NCI-H446 (cell line): ENCODE results near the gene OR5P2.
"Not testable (repeated sequence)": the region's sequence is repeated elsewhere in the genome, so short reads cannot be mapped to it uniquely, and the experiment has no call there.

Experiments
- DNase-seq, 2 experiments: peaks; one replicate each; lab custom pipeline; 2025; lab: John Stamatoyannopoulos, UW

OR5P2 gene

DNA sequence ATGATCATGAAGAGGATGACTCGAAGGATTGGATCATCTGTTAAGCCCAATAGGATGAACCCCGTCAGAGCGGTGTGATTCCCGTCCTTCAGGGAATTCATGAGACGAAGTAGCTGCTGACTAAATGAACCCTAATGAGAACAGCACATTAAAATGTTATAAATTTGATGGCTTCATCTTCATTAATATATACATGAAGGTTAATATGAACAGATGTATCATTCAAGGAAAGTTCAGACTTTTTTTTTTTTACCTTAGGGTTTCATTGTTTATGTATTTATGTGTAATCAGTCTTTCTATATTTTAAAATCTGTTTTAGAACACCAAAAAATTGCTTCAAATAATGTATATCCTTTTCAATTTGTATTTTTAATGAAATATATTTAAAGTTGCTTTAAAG, at the start of gene OR5P2:
Gene OR5P2, minus strand, starts transcription at position 101 of the 400 bp plus-strand sequence. Its CDS starts 0 bp downstream, at position 101.
- no peak for DNase-seq

GRCh38 chr11:7846003-7846402, 49.3 kb upstream of the OR5P2 start:
- DNase-seq = no peak

DNA sequence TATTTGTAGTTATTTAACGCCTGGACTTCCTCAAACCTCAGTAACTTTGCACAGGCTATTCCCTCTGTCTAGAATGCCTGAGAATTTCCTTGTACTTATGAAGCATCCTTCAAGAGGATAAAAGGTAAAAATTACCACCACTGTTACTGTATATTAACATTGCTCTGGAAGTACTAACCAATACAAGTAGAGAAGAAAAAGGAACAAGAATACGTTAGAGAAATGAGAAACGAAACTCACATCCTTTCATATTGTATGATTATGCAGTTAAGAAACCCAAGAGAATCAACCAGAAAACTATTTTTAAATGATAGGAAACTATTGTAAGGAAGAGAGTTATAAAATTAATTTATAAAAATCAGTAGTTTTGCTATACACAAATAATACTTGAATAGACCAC, 48.2 kb upstream of the OR5P2 start:
- DNase-seq = no peak

GRCh38 chr11:7844521-7844920, 47.8 kb upstream of the OR5P2 start:
- no peak for DNase-seq

GRCh38 chr11:7840578-7840977, 43.8 kb upstream of the OR5P2 start:
- no peak for DNase-seq

DNA sequence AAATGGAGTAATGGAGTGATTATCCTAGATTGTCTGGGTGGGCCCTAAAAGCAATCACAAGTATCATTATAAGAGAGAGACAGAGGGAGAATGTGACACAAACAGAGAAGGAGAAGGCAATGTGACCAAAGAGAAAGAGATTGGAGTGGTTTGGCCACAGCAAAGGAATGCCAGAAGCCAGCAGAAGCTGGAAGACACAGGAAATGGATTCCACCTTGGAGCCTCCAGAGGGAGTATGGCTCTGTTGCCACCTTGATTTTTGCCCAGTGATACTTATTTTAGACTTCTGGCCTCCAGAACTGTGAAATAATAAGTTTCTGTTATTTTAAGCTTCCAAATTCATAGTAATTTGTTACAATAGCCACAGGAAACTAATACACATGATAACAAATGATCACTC, 36.8 kb upstream of the OR5P2 start:
- no peak for DNase-seq

GRCh38 chr11:7830740-7831139, 34.0 kb upstream of the OR5P2 start, which contains the start of gene OR5P3:
OR5P3 (minus strand) TSS chr11:7830840.
- DNase-seq = no peak

- no peak for DNase-seq
Measured at GRCh38 chr11:7826324-7826723, 29.6 kb upstream of the OR5P2 start.

DNA sequence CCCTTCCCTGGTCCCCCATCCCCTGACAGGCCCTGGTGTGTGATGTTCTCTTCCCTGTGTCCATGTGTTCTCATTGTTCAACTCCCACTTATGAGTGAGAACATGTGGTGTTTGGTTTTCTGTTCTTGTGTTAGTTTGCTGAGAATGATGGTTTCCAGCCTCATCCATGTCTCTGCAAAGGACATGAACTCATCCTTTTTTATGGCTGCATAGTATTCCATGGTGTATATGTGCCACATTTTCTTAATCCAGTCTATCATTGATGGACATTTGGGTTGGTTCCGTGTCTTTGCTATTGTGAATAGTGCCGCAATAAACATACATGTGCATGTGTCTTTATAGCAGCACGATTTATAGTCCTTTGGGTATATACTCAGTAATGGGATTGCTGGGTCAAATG, 23.7 kb upstream of the OR5P2 start:
- not testable (repeated sequence) for DNase-seq

GRCh38 chr11:7814897-7815296, 18.2 kb upstream of the OR5P2 start:
- DNase-seq = not testable (repeated sequence)

GRCh38 chr11:7810301-7810700, 13.6 kb upstream of the OR5P2 start:
- DNase-seq = not testable (repeated sequence)

GRCh38 chr11:7793233-7793632, 3.5 kb downstream of the OR5P2 start:
- no peak for DNase-seq

DNA sequence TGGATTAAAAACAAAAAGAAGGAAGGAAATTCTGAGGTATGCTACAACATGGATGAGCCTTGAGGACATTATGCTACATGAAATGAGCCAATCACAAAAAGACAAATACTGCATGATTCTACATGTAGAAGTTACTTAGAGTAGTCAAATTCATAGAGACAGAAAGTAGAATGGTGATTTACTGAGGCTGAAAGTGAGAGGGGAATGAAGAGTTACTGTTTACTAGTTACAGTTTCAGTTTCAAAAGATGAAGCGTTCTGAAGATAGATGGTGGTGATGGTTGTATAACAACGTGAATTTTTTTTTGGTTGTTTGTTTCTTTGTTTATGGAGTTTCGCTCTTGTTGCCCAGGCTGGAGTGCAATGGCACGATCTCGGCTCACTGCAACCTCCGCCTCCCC, 9.5 kb downstream of the OR5P2 start:
- no peak for DNase-seq

DNA sequence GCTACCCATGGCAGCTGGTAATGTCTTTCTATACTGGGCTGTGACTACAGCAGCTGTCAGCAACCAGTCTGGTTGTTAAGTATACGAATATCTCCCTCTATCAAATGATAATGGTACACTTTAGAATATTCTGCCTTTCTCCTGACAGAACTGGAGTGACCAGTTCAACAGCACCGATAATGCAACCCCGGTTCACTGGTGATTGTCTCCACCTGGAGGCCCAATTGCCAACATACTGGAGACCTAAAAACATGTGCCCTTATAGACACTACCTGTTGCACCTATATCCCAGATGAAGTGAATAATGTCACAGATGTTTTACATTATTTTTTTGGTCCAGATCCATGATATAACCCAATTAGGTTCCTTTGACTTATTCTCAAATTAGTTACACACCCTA, 21.1 kb downstream of the OR5P2 start:
- no peak for DNase-seq

DNA sequence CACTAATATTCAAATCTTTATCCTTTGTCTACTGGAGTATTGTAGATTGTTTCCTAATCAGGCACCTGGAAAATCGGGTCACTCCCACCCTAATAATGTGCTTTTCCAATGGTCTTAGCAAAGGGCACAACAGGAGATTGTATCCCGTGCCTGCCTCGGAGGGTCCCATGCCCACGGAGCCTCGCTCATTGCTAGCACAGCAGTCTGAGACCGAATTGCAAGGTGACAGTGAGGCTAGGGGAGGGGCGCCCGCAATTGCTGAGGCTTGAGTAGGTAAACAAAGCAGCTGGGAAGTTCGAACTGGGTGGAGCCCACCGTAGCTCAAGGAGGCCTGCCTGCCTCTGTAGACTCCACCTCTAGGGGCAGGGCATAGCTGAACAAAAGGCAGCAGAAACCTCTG, 32.4 kb downstream of the OR5P2 start:
- DNase-seq = not testable (repeated sequence)

DNA sequence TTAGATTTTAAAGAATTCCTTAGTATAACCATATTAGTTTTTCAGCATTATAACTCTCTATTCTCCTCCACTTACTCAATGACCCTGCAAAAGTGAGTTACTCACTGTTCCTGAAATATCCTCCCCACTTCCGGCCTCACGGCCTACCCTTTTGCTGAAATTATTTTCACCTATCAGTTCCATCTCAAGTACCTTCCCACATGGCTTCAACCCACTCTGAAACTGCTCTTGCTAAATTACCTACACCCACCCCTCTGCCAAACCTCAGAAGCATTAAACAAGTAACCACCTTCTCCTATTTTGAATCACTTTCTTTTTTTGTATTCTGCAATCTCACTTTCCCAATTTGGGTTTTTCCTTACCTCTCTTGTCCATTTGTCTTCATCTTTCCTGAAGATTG, 37.7 kb downstream of the OR5P2 start:
- no peak for DNase-seq

GRCh38 chr11:7749456-7749855, 47.3 kb downstream of the OR5P2 start:
- DNase-seq = no peak
